Heart right ventricle (tissue), 16 donors: Measurements from ENCODE around the gene SERPINC1. TPM values are rescaled to one million over a fixed set of nuclear protein-coding genes. Genes with fewer than 3 reads are reported as not detected.
"Not testable (repeated sequence)": the region's sequence is repeated elsewhere in the genome, so short reads cannot be mapped to it uniquely, and the experiment has no call there.

ENCODE experiments used
- ATAC-seq, 8 donors: fragments of 200-7000 bp; cut with Tn5 transposase; one replicate each; pipeline ENCODE4 v1.9.1; 2020; ENCODE audit warnings: mild to moderate bottlenecking in 8 of 8, moderate library complexity in 8 of 8, moderate number of reproducible peaks in 1 of 8
- DNase-seq, 2 donors: peaks; one replicate each; pipeline ENCODE4 v3.0.0-alpha.2; 2020
- H3K27ac ChIP-seq, 10 donors: fragments of 200-600 bp; sonication (generic) in 2 of 10; one replicate each; pipeline versions ENCODE4 v1.5.0 to v1.8.0; 2020 to 2022; ENCODE audit warnings: mild to moderate bottlenecking in 3 of 10
- H3K27me3 ChIP-seq, 7 donors: fragments of 200-600 bp; one replicate each; pipeline ENCODE4 v1.8.0; 2021 to 2022; ENCODE audit warnings: mild to moderate bottlenecking in 2 of 7
- H3K36me3 ChIP-seq, 9 donors: fragments of 200-600 bp; sonication (generic) in 1 of 9; one replicate each; pipeline versions ENCODE4 v1.5.0 to v1.8.0; 2020 to 2022; ENCODE audit warnings: mild to moderate bottlenecking in 2 of 9
- H3K4me1 ChIP-seq, 9 donors: fragments of 200-600 bp; sonication (generic) in 1 of 9; one replicate each; pipeline versions ENCODE4 v1.5.0 to v1.8.0; 2020 to 2022; ENCODE audit warnings: mild to moderate bottlenecking in 4 of 9
- H3K4me3 ChIP-seq, 10 donors: fragments of 200-600 bp; sonication (generic) in 2 of 10; one replicate each; pipeline versions ENCODE4 v1.5.0 to v1.8.0; 2020 to 2022; ENCODE audit warnings: mild to moderate bottlenecking in 7 of 10, moderate library complexity in 2 of 10
- H3K9me3 ChIP-seq, 11 donors: fragments of 200-600 bp in 10 of 11; sonication (generic) in 2 of 11; one replicate each; pipeline versions ENCODE4 v1.5.0 to v1.8.0; 2013 to 2022; ENCODE audit warnings: mild to moderate bottlenecking in 2 of 11, control low read depth in 1 of 11, moderate library complexity in 1 of 11
- WGBS, 2 donors: extraction: QIAGEN DNeasy Blood & Tissue Kit; methylation state at CpG; one replicate each; pipeline ENCODE4 v1.1.7; 2013; ENCODE audit warnings: inconsistent platforms in 1 of 2; 5-methylcytosine and 5-hydroxymethylcytosine counted together
- intact Hi-C, 10 donors: fragments of 100-400 bp; cut with DNase I; formaldehyde crosslinking; loops; one replicate each; pipeline versions ENCODE4 v1.11.1 to v1.14.2; 2022
- polyA plus RNA-seq, 2 donors: library from polyadenylated mRNA; stranded (reverse); fragments of 200-250 nt; gene quantifications; one replicate each; pipeline ENCODE4 v1.2.3, GENCODE V29; 2013
- total RNA-seq, 10 donors: library from RNA; stranded (reverse); fragmentation: NEBNext Ultra II Directional in 3 of 10; extraction: Animal tissue kit (Norgen Biotek cat#: 25700) in 3 of 10; gene quantifications; one replicate each; pipeline versions ENCODE4 v1.2.1 to v1.2.4, GENCODE V29; 2021 to 2023
- TF ChIP-seq, protein P1 (sequence below), 9 donors: fragments of 200-600 bp; sonication (generic) in 2 of 9; IDR thresholded peaks; one replicate each; pipeline versions ENCODE4 v1.5.0 to v1.8.0; 2021 to 2022; ENCODE audit warnings: antibody characterized with exemption in 9 of 9, mild to moderate bottlenecking in 5 of 9, moderate library complexity in 1 of 9
- donor health status: Arrhythmogenic right ventricular cardiomyopathy.
- donor health status: ischemic (EF 13 %, LVEDD 7.1; RV severe dilation, severe dysfunction).
- donor health status: healthy with polysubstance abuse.
- donor health status: DM: no; HTN: yes; CAD: no.
- donor health status: DM: no; HTN: no; CAD: no.
- donor health status: ischemic (EF 25% LVEDD 6.9; RV normal size, moderate dysfunction).
- donor health status: ischemic (EF 25% LVEDD 5.7; RV mildly dilated, moderate dysfunction).
- donor health status: healthy.
- donor health status: DM: yes; HTN: yes; CAD: no.
- donor health status: Ischemic cardiomyopathy.
- donor health status: ischemic (EF 35%, LVEDD 5.7; RV mildly dilated, moderate dysfunction).
- donor health status: nonischemic (EF 11% LVEDD 7.7; RV severe dilation, severe dysfunction).
- donor health status: DM: yes; HTN: yes; CAD: no.
- donor health status: PGD.
- donor health status: ischemic (EF 29% LVEDD 5.4; RV normal size, mild dysfunction).
- donor health status: nonischemic (EF 23%, LVEDD 6.1; RV moderate dilation, normal function).

SERPINC1 gene
- total and polyA plus RNA-seq, 12 donors = 0.20 to 0.44 (median 0.34) TPM; not detected in 9

DNA sequence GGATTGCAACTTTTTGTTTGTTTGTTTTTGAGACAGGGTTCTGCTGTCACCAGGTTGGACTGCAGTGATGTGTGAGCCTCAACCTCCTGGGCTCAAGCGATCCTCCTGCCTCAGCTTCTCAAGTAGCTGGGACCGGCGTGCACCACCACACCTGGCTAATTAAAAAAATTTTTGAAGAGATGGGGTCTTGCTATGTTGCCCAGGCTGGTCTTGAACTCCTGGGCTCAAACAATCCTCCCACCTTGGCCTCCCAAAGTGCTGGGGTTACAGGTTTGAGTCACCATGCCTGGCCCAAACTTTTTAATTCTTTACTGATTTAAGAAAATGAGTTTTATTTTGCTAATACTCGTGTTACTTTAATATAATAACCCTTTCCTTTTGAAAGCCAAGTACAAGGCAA lies 31.5 kb upstream of the SERPINC1 start:
- Histone ChIP-seq H3K4me1 (no peaks in the 10 kb centered on the region), H3K9me3 (no peaks in the 10 kb centered on the region), H3K27ac (no peak overlapping the region), H3K27me3 (no peaks in the 10 kb centered on the region), H3K36me3 (peaks cover 0 to 100% (median 62%) of the 10 kb centered on the region in 9 donors), H3K4me3 (no peak overlapping the region)
- TF ChIP-seq, protein P1, sequence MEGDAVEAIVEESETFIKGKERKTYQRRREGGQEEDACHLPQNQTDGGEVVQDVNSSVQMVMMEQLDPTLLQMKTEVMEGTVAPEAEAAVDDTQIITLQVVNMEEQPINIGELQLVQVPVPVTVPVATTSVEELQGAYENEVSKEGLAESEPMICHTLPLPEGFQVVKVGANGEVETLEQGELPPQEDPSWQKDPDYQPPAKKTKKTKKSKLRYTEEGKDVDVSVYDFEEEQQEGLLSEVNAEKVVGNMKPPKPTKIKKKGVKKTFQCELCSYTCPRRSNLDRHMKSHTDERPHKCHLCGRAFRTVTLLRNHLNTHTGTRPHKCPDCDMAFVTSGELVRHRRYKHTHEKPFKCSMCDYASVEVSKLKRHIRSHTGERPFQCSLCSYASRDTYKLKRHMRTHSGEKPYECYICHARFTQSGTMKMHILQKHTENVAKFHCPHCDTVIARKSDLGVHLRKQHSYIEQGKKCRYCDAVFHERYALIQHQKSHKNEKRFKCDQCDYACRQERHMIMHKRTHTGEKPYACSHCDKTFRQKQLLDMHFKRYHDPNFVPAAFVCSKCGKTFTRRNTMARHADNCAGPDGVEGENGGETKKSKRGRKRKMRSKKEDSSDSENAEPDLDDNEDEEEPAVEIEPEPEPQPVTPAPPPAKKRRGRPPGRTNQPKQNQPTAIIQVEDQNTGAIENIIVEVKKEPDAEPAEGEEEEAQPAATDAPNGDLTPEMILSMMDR (IDR thresholded peaks at IDR 0.05) = no peak
- 94 to 98% methylated on average over 4 of the region's 4 CpGs for WGBS, 2 donors
- intact Hi-C loops = loop anchor here in 1 of 10 donors (5.0 kb wide), 1 partner anchor 34 kb away; no protein-coding TSS in a partner anchor
- no peak for ATAC-seq
- no peak for DNase-seq

DNA sequence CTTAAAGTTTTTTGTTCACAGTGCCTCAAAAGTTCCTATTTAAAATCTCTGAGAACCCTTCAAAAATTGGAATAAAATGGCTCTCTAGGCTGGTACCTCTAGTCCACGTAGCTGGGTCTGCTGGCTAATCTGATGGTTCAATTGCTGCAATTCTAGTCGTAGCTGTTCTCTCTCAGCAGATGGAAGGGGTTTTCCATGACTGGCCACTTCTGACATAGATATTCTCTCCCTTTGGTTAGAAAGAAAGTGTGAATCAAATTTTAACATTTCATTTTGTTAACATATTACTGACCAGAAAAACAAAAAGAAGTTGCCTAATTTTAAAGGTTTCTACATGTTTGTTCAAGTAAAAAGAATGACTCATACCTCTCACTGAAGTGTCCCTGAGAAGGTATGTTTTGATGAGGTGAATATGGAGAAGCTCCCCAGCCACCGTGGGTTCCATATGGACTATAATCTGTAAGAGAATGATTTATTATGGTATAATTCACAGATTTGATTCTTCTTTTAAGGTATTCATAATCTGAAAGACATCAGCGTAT lies 29.3 kb upstream of the SERPINC1 start:
- H3K27me3 ChIP-seq = no peaks in the 10 kb centered on the region
- WGBS, 2 donors = 89 to 90% methylated on average over 4 of the region's 4 CpGs
- H3K4me3 ChIP-seq = no peak overlapping the region
- TF ChIP-seq, protein P1 (IDR thresholded peaks at IDR 0.05) = no peak
- H3K36me3 ChIP-seq = peaks cover 0 to 100% (median 62%) of the 10 kb centered on the region in 9 donors
- ATAC-seq (no peak), DNase-seq (no peak)
- intact Hi-C loops = loop anchor here in 1 of 10 donors (5.0 kb wide), 1 partner anchor 36 kb away; no protein-coding TSS in a partner anchor
- no peaks in the 10 kb centered on the region for H3K9me3 ChIP-seq
- no peak overlapping the region for H3K27ac ChIP-seq
- no peaks in the 10 kb centered on the region for H3K4me1 ChIP-seq

DNA sequence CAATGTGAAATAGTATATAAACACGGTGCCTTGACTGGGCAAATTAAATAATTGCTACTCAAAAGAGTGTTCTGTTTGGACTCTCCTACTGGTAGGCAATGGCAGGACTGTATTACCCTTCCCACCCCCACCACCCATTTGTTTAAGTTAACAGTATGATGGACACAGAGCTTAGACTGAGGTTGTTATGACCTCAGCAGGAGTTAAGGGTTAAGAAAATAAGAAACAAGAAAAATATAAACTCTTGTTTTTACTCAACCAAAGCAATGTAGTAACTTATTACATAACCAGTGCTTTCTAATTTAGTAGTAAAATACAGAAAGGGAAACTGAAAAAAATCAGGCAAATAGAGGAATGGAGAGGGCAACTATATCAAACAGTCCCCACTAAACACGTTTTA lies 19.9 kb upstream of the SERPINC1 start:
- intact Hi-C loops = no loop called here
- peaks cover 3 to 100% (median 54%) of the 10 kb centered on the region in 9 donors for H3K36me3 ChIP-seq
- no peak overlapping the region for H3K27ac ChIP-seq
- H3K4me3 ChIP-seq = no peak overlapping the region
- no peaks in the 10 kb centered on the region for H3K4me1 ChIP-seq
- no peak for DNase-seq
- ATAC-seq = no peak
- no peaks in the 10 kb centered on the region for H3K9me3 ChIP-seq
- TF ChIP-seq, protein P1 (IDR thresholded peaks at IDR 0.05) = no peak
- whole genome bisulfite sequencing, 2 donors = 84 to 85% methylated on average over 2 of the region's 2 CpGs
- no peaks in the 10 kb centered on the region for H3K27me3 ChIP-seq

DNA sequence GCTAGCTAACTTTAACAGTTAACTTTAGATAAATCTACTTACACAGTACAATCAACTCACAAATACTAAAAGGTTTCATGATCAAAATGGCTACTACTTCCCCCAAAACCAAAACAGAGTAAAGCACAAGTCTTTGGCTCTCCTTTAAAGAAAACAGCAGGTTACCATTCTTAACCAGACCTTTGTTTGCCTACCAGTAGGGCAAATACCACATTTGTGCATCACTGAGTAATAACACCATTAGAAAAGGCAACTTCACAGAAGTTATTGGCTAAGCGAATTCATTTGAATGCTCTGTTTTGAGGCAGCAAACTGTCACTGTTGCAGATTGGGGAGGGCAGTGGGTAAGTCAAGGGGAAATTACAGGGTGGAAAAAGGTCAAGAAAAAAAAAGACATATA lies 17.3 kb upstream of the SERPINC1 start:
- H3K27me3 ChIP-seq = no peaks in the 10 kb centered on the region
- TF ChIP-seq, protein P1 (IDR thresholded peaks at IDR 0.05) = no peak
- ATAC-seq (no peak), DNase-seq (no peak)
- intact Hi-C loops = no loop called here
- no peaks in the 10 kb centered on the region for H3K4me1 ChIP-seq
- WGBS, 2 donors = 89 to 97% methylated on average over 1 of the region's 1 CpG
- no peak overlapping the region for H3K27ac ChIP-seq
- no peak overlapping the region for H3K4me3 ChIP-seq
- no peaks in the 10 kb centered on the region for H3K9me3 ChIP-seq
- peaks cover 0 to 95% (median 34%) of the 10 kb centered on the region in 9 donors for H3K36me3 ChIP-seq

DNA sequence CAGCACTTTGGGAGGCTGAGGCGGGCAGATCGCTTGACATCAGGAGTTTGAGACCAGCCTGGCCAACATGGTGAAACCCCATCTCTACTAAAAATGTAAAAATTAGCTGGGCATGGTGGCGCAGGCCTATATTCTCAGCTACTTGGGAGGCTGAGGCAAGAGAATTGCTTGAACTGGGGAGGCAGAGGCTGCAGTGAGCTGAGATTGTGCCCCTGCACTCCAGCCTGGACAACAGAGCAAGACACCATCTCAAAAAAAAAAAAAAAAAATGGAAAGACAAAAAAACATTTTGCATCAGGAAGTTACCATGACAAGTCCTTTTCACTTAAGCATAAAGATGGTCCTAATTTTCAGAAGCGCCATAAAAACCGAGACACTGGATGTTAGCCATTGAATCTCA lies 13.4 kb upstream of the SERPINC1 start:
- DNase-seq, intact Hi-C loops, H3K4me1 ChIP-seq, H3K9me3 ChIP-seq, H3K4me3 ChIP-seq, ATAC-seq, H3K27me3 ChIP-seq, H3K27ac ChIP-seq: not testable (repeated sequence)
- 97 to 98% methylated on average over 5 of the region's 5 CpGs for WGBS, 2 donors
- H3K36me3 ChIP-seq = peaks cover 0 to 56% (median 18%) of the 10 kb centered on the region in 9 donors
